HCT116 (cell line): ENCODE results near the gene OR5C1. TPM values are rescaled to one million over a fixed set of nuclear protein-coding genes. Genes with fewer than 3 reads are reported as not detected.

Experiments
- ATAC-seq: fragments of 200-7000 bp; cut with Tn5 transposase; 2 replicates; pipeline ENCODE4 v1.9.1; 2020; ENCODE audit warnings: mild to moderate bottlenecking, moderate library complexity
- Bru-seq: library from RNA; stranded (reverse); fragments of 400-500 nt; gene quantifications from one replicate; lab custom pipeline; 2021; lab: Mats Ljungman, UMichigan
- BruChase-seq, 2 experiments: library from RNA; stranded (reverse); fragments of 400-500 nt; gene quantifications; one replicate each; lab custom pipeline; 2021; lab: Mats Ljungman, UMichigan
- BruUV-seq: library from RNA; stranded (reverse); fragments of 400-500 nt; replicated peaks from 2 replicates; lab custom pipeline; 2021; lab: Mats Ljungman, UMichigan
- CTCF ChIA-PET: fragments of 300-600 bp; sonication (Branson Sonifier 250); formaldehyde crosslinking; loops from one replicate; lab custom pipeline; 2021; ENCODE audit warnings: antibody characterized with exemption; lab: Charles Lee
- POLR2A ChIA-PET: fragments of 300-600, 350-600 bp; sonication (Branson Sonifier 250); formaldehyde crosslinking; loops from one replicate; lab custom pipeline; 2021; ENCODE audit warnings: antibody characterized with exemption; lab: Charles Lee
- RAD21 ChIA-PET, 2 experiments: fragments of 300-600 bp; sonication (Branson Sonifier 250); formaldehyde crosslinking; loops; one replicate each; lab custom pipeline; 2023; ENCODE audit warnings: low total read pairs in 2 of 2; ENCODE audit not compliant: uncharacterized antibody in 2 of 2, unreplicated experiment in 2 of 2, low non-redundant PET in 1 of 2; lab: Charles Lee
- DNase-seq: peaks from one replicate; pipeline ENCODE4 v3.0.0-alpha.2; 2010; ENCODE audit warnings: low read depth, low spot score
- H2AFZ ChIP-seq: fragments of 200-600 bp; shearing (Covaris generic), sonication (generic); 2 replicates; pipeline ENCODE4 v1.6.1; 2017; ENCODE audit warnings: low read depth, mixed run types, mixed read lengths, antibody characterized with exemption, low read length; ENCODE audit not compliant: poor library complexity, severe bottlenecking
- H3K27ac ChIP-seq: 2 replicates; pipeline ENCODE4 v1.5.1; 2012; ENCODE audit warnings: low read depth, low read length
- H3K27me3 ChIP-seq: fragments of 200-600 bp; sonication (generic); 2 replicates; pipeline ENCODE4 v1.6.1; 2016; ENCODE audit warnings: mixed run types, low read length, mixed read lengths; ENCODE audit not compliant: insufficient read depth
- H3K36me3 ChIP-seq, 2 experiments: fragments of 200-500 bp in 1 of 2; fragments of 200-600 bp in 1 of 2; sonication (Bioruptor generic) in 1 of 2; sonication (generic) in 1 of 2; 2 replicates each; pipeline versions ENCODE4 v1.5.1 to v1.6.1; 2014 to 2016; ENCODE audit warnings: low read length in 2 of 2, inconsistent platforms in 1 of 2, mixed read lengths in 1 of 2, mixed run types in 1 of 2; ENCODE audit not compliant: insufficient read depth in 2 of 2, control insufficient read depth in 1 of 2
- H3K4me1 ChIP-seq, 2 experiments: fragments of 200-600 bp in 1 of 2; sonication (generic) in 1 of 2; 2 replicates each; pipeline versions ENCODE4 v1.5.1 to v1.6.1; 2012 to 2017; ENCODE audit warnings: low read length in 2 of 2, inconsistent platforms in 1 of 2, mild to moderate bottlenecking in 1 of 2, mixed read lengths in 1 of 2, mixed run types in 1 of 2, moderate library complexity in 1 of 2; ENCODE audit not compliant: insufficient read depth in 2 of 2, control insufficient read depth in 1 of 2
- H3K4me2 ChIP-seq: fragments of 200-600 bp; sonication (generic); 2 replicates; pipeline ENCODE4 v1.6.1; 2017; ENCODE audit warnings: mixed run types, low read length, mixed read lengths
- H3K4me3 ChIP-seq, 2 experiments: fragments of 200-600 bp in 1 of 2; sonication (generic) in 1 of 2; replicated peaks in 1 of 2; 2 replicates each; pipeline ENCODE4 v1.5.1; 2011 to 2016; ENCODE audit warnings: low read length in 2 of 2, control low read depth in 1 of 2, low read depth in 1 of 2, mild to moderate bottlenecking in 1 of 2, mixed read lengths in 1 of 2, mixed run types in 1 of 2
- H3K79me2 ChIP-seq: fragments of 200-600 bp; sonication (generic); 2 replicates; pipeline ENCODE4 v1.6.1; 2017; ENCODE audit warnings: mild to moderate bottlenecking, mixed run types, low read length, moderate library complexity, mixed read lengths; ENCODE audit not compliant: insufficient read depth
- H3K9ac ChIP-seq: fragments of 200-600 bp; sonication (generic); 2 replicates; pipeline ENCODE4 v1.6.1; 2016; ENCODE audit warnings: low read length, mixed read lengths
- H3K9me2 ChIP-seq: fragments of 200-600 bp; sonication (generic), shearing (Covaris generic); 2 replicates; pipeline ENCODE4 v1.6.1; 2017; ENCODE audit warnings: mixed run types, mild to moderate bottlenecking, moderate library complexity; ENCODE audit not compliant: insufficient read depth
- H3K9me3 ChIP-seq, 2 experiments: fragments of 200-500 bp in 1 of 2; fragments of 200-600 bp in 1 of 2; sonication (Bioruptor generic) in 1 of 2; sonication (generic) in 1 of 2; 2 replicates each; pipeline ENCODE4 v1.6.1; 2014 to 2017; ENCODE audit warnings: low read length in 2 of 2, mixed read lengths in 2 of 2, inconsistent platforms in 1 of 2, low read depth in 1 of 2, mild to moderate bottlenecking in 1 of 2, mixed run types in 1 of 2, moderate library complexity in 1 of 2; ENCODE audit not compliant: control insufficient read depth in 1 of 2, insufficient read depth in 1 of 2
- H4K20me1 ChIP-seq: fragments of 200-600 bp; sonication (generic), shearing (Covaris generic); 2 replicates; pipeline ENCODE4 v1.6.1; 2017; ENCODE audit warnings: mixed run types, mild to moderate bottlenecking, moderate library complexity; ENCODE audit not compliant: insufficient read depth
- ATF3 ChIP-seq: IDR thresholded peaks from 2 replicates; pipeline ENCODE4 v1.6.1; 2012
- CBX3 ChIP-seq: IDR thresholded peaks from 2 replicates; pipeline ENCODE4 v1.6.1; 2012; ENCODE audit warnings: low read depth
- CEBPB ChIP-seq: IDR thresholded peaks from 2 replicates; pipeline ENCODE4 v1.6.1; 2012; ENCODE audit warnings: low read depth
- CTCF ChIP-seq, 3 experiments: fragments of 200-600 bp in 1 of 3; sonication (generic) in 1 of 3; IDR thresholded peaks in 2 of 3; conservative IDR thresholded peaks in 1 of 3; 2 replicates each; pipeline ENCODE4 v1.5.1; 2012 to 2017; ENCODE audit warnings: low read depth in 2 of 3, low read length in 2 of 3, antibody characterized with exemption in 1 of 3, borderline replicate concordance in 1 of 3, control low read depth in 1 of 3, mild to moderate bottlenecking in 1 of 3, mixed read lengths in 1 of 3, mixed run types in 1 of 3, moderate library complexity in 1 of 3; ENCODE audit not compliant: insufficient read depth in 1 of 3
- ELF1 ChIP-seq: IDR thresholded peaks from 2 replicates; pipeline ENCODE4 v1.6.1; 2012; ENCODE audit warnings: low read depth, borderline replicate concordance
- EZH2 ChIP-seq: fragments of 200-600 bp; sonication (generic); IDR thresholded peaks from 2 replicates; pipeline ENCODE4 v1.6.1; 2017; ENCODE audit warnings: antibody characterized with exemption, mixed run types
- EZH2phosphoT487 ChIP-seq: fragments of 200-600 bp; IDR thresholded peaks from 2 replicates; pipeline ENCODE4 v1.6.1; 2018; ENCODE audit warnings: antibody characterized with exemption, borderline replicate concordance
- FOSL1 ChIP-seq: IDR thresholded peaks from 2 replicates; pipeline ENCODE4 v1.6.1; 2012; ENCODE audit warnings: low read depth
- JUND ChIP-seq: IDR thresholded peaks from 2 replicates; pipeline ENCODE4 v1.6.1; 2012
- RAD21 ChIP-seq: IDR thresholded peaks from 2 replicates; pipeline ENCODE4 v1.6.1; 2012; ENCODE audit warnings: low read depth, mild to moderate bottlenecking
- REST ChIP-seq: IDR thresholded peaks from 2 replicates; pipeline ENCODE4 v1.6.1; 2012; ENCODE audit warnings: low read depth
- SIN3A ChIP-seq: IDR thresholded peaks from 2 replicates; pipeline ENCODE4 v1.6.1; 2012; ENCODE audit warnings: low read depth
- SP1 ChIP-seq: IDR thresholded peaks from 2 replicates; pipeline ENCODE4 v1.6.1; 2012; ENCODE audit warnings: low read depth
- SRF ChIP-seq: IDR thresholded peaks from 2 replicates; pipeline ENCODE4 v1.6.1; 2012; ENCODE audit warnings: low read depth
- TCF7L2 ChIP-seq: IDR thresholded peaks from 2 replicates; pipeline ENCODE4 v1.7.0; 2011; ENCODE audit warnings: borderline replicate concordance, inconsistent platforms; ENCODE audit not compliant: insufficient read depth, insufficient read length; ENCODE audit errors: extremely low read depth
- ZBTB33 ChIP-seq: IDR thresholded peaks from 2 replicates; pipeline ENCODE4 v1.6.1; 2011; ENCODE audit warnings: mild to moderate bottlenecking, low read length, moderate library complexity; ENCODE audit not compliant: insufficient replicate concordance; ENCODE audit errors: extremely low read depth
- ZFX ChIP-seq: fragments of 450-650 bp; IDR thresholded peaks from 2 replicates; pipeline ENCODE4 v1.6.1; 2017
- ZNF274 ChIP-seq: fragments of 200-500 bp; sonication (Bioruptor generic); IDR thresholded peaks from 2 replicates; pipeline ENCODE4 v1.6.1; 2014; ENCODE audit warnings: mild to moderate bottlenecking, low read depth, low read length, inconsistent platforms
- intact Hi-C: fragments of 100-400 bp; cut with micrococcal nuclease; formaldehyde crosslinking; loops from 2 replicates; pipeline ENCODE4 v1.10.0; 2022
- long read RNA-seq: library from polyadenylated mRNA; unstranded; transcript quantifications from one replicate; pipeline ENCODE4 v2.0.0, GENCODE V29; 2021; ENCODE audit not compliant: unreplicated experiment
- polyA plus RNA-seq: library from polyadenylated mRNA; unstranded; fragments of >200 nt; gene quantifications from 2 replicates; pipeline ENCODE4 v1.2.1, GENCODE V29; 2012; ENCODE audit warnings: missing spikeins
- total RNA-seq: library from RNA; stranded (reverse); gene quantifications from one replicate; pipeline ENCODE4 v1.2.1, GENCODE V29; 2021; ENCODE audit not compliant: unreplicated experiment

OR5C1 gene
- not detected for total RNA-seq
- polyA plus RNA-seq = not detected in 2 replicates
- Bru-seq, nascent RNA = not detected
- BruChase-seq, experiment 1, labeled RNA remaining after a 6-hour chase = not detected
- BruChase-seq, experiment 2, labeled RNA remaining after a 2-hour chase = not detected
- long read RNA-seq = 0 reads

- H3K4me1 ChIP-seq = no peaks in the 10 kb centered on the region
- DNase-seq (no peak), ATAC-seq (no peak)
- TF ChIP-seq REST (no peak), EZH2 (no peak), CEBPB (no peak), CBX3 (no peak), EZH2phosphoT487 (no peak), CTCF (IDR thresholded peaks at IDR 0.05 in 2 of 3, conservative IDR thresholded peaks at IDR 0.05 in 1 of 3; ENCODE audit: borderline replicate concordance in 1 of 3, insufficient read depth in 1 of 3, low read depth in 2 of 3, low read length in 2 of 3) (no peak), SRF (no peak), FOSL1 (no peak), ELF1 (no peak), ZBTB33 (no peak), ZFX (no peak), SIN3A (no peak), TCF7L2 (no peak), JUND (no peak), ZNF274 (no peak), SP1 (no peak), RAD21 (no peak), ATF3 (no peak)
- CTCF ChIA-PET = no interaction called here
- intact Hi-C loops = no loop called here
- H3K4me2 ChIP-seq = no peak within 1 kb of the TSS
- no peak within 1 kb of the TSS for H2AFZ ChIP-seq
- H3K27me3 ChIP-seq = 0 out of 2 replicates have a peak, but pooled peaks cover 6% of the 10 kb centered on the region
- H4K20me1 ChIP-seq = no peaks in the 10 kb centered on the region
- H3K79me2 ChIP-seq = no peaks in the 10 kb centered on the region
- H3K27ac ChIP-seq = no peak within 1 kb of the TSS
- POLR2A ChIA-PET = no interaction called here
- H3K4me3 ChIP-seq = no peak within 1 kb of the TSS
- no TSS peak for BruUV-seq
- H3K9ac ChIP-seq = no peak within 1 kb of the TSS
- no peaks in the 10 kb centered on the region for H3K9me3 ChIP-seq
- no peaks in the 10 kb centered on the region for H3K9me2 ChIP-seq
- RAD21 ChIA-PET = no interaction called here
- H3K36me3 ChIP-seq = no peaks in the 10 kb centered on the region
These were observed at the start of gene OR5C1 for GRCh38 chr9:122788831-122789230. TSS of gene OR5C1 (plus strand) at chr9:122788933. CDS start at chr9:122788933, 0 bp downstream.
